Breast epithelium (tissue), 3 donors: Measurements from ENCODE around the gene KAT8.

ENCODE experiments used
- POLR2A ChIP-seq: fragments of 450-650 bp; IDR thresholded peaks from one replicate; pipeline ENCODE4 v1.6.1; 2016; ENCODE audit warnings: antibody characterized with exemption, mild to moderate bottlenecking, moderate library complexity
- POLR2AphosphoS5 ChIP-seq, 3 donors: sonication (generic); formaldehyde crosslinking; IDR thresholded peaks; one replicate each; pipeline ENCODE4 v1.6.1; 2017; ENCODE audit warnings: antibody characterized with exemption in 3 of 3
- TF ChIP-seq, protein P1 (sequence below), 3 donors: fragments of 450-650 bp; IDR thresholded peaks; one replicate each; pipeline ENCODE4 v1.5.1; 2016 to 2017; ENCODE audit warnings: antibody characterized with exemption in 3 of 3, mild to moderate bottlenecking in 3 of 3, moderate library complexity in 3 of 3

- TF ChIP-seq POLR2A, result no peak
- TF ChIP-seq, protein P1, sequence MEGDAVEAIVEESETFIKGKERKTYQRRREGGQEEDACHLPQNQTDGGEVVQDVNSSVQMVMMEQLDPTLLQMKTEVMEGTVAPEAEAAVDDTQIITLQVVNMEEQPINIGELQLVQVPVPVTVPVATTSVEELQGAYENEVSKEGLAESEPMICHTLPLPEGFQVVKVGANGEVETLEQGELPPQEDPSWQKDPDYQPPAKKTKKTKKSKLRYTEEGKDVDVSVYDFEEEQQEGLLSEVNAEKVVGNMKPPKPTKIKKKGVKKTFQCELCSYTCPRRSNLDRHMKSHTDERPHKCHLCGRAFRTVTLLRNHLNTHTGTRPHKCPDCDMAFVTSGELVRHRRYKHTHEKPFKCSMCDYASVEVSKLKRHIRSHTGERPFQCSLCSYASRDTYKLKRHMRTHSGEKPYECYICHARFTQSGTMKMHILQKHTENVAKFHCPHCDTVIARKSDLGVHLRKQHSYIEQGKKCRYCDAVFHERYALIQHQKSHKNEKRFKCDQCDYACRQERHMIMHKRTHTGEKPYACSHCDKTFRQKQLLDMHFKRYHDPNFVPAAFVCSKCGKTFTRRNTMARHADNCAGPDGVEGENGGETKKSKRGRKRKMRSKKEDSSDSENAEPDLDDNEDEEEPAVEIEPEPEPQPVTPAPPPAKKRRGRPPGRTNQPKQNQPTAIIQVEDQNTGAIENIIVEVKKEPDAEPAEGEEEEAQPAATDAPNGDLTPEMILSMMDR (IDR thresholded peaks at IDR 0.05), result no peak
- TF ChIP-seq POLR2AphosphoS5 (IDR thresholded peaks at IDR 0.05), result no peak
These were observed 61.8 kb downstream of the KAT8 start for GRCh38 chr16:31179219-31179746.
